ENCODE results near the gene SLC9B2.

Gene SLC9B2

GRCh38 chr4:103118166-103118565 lies 41.6 kb upstream of the SLC9B2 start:
- Histone ChIP-seq H3K27me3 (ENCODE audit: insufficient read depth, poor library complexity, severe bottlenecking) (no peaks in the 10 kb centered on the region), H3K4me3 (replicated peaks; ENCODE audit: insufficient read depth, low read length) (no peak overlapping the region), H3K27ac (replicated peaks) (no peak overlapping the region)
- DNase-seq (ENCODE audit: low read depth in 1 of 2, low spot score in 1 of 2), result no peak
- no peak for TF ChIP-seq SPI1 (IDR thresholded peaks at IDR 0.05; ENCODE audit: borderline replicate concordance, low read depth)
- no peak for TF ChIP-seq REST (IDR thresholded peaks at IDR 0.05; ENCODE audit: insufficient replicate concordance, low read depth)
- no peak for TF ChIP-seq POLR2AphosphoS5 (IDR thresholded peaks at IDR 0.05; ENCODE audit: low read depth)
- TF ChIP-seq GABPA (IDR thresholded peaks at IDR 0.05; ENCODE audit: low read depth), result no peak
- no peak for TF ChIP-seq CTCF (IDR thresholded peaks at IDR 0.05; ENCODE audit: insufficient read depth, low read length)

- Histone ChIP-seq H3K27ac (replicated peaks) (no peak overlapping the region), H3K27me3 (ENCODE audit: insufficient read depth, poor library complexity, severe bottlenecking) (no peaks in the 10 kb centered on the region), H3K4me3 (replicated peaks; ENCODE audit: insufficient read depth, low read length) (no peak overlapping the region)
- no peak for DNase-seq (ENCODE audit: low read depth in 1 of 2, low spot score in 1 of 2)
- TF ChIP-seq SPI1 (IDR thresholded peaks at IDR 0.05; ENCODE audit: borderline replicate concordance, low read depth) (no peak), POLR2AphosphoS5 (IDR thresholded peaks at IDR 0.05; ENCODE audit: low read depth) (no peak), REST (IDR thresholded peaks at IDR 0.05; ENCODE audit: insufficient replicate concordance, low read depth) (no peak), CTCF (IDR thresholded peaks at IDR 0.05; ENCODE audit: insufficient read depth, low read length) (no peak), GABPA (IDR thresholded peaks at IDR 0.05; ENCODE audit: low read depth) (no peak)
These were observed 35.0 kb upstream of the SLC9B2 start for GRCh38 chr4:103111598-103111997.

GRCh38 chr4:103108542-103108941 lies 32.0 kb upstream of the SLC9B2 start:
- DNase-seq (ENCODE audit: low read depth in 1 of 2, low spot score in 1 of 2), result no peak
- TF ChIP-seq POLR2AphosphoS5 (IDR thresholded peaks at IDR 0.05; ENCODE audit: low read depth) (no peak), SPI1 (IDR thresholded peaks at IDR 0.05; ENCODE audit: borderline replicate concordance, low read depth) (no peak), GABPA (IDR thresholded peaks at IDR 0.05; ENCODE audit: low read depth) (no peak), CTCF (IDR thresholded peaks at IDR 0.05; ENCODE audit: insufficient read depth, low read length) (no peak), REST (IDR thresholded peaks at IDR 0.05; ENCODE audit: insufficient replicate concordance, low read depth) (no peak)
- Histone ChIP-seq H3K27me3 (ENCODE audit: insufficient read depth, poor library complexity, severe bottlenecking) (no peaks in the 10 kb centered on the region), H3K4me3 (replicated peaks; ENCODE audit: insufficient read depth, low read length) (no peak overlapping the region), H3K27ac (replicated peaks) (no peak overlapping the region)

Measured in HL-60 (cell line).